GM21390 (cell line): ENCODE measurements around the gene GZMM.

Experiments
- ATAC-seq: cut with Tn5 transposase; IDR thresholded peaks from one replicate; pipeline ENCODE4 v1.9.1; 2021; ENCODE audit not compliant: unreplicated experiment

Gene GZMM

DNA sequence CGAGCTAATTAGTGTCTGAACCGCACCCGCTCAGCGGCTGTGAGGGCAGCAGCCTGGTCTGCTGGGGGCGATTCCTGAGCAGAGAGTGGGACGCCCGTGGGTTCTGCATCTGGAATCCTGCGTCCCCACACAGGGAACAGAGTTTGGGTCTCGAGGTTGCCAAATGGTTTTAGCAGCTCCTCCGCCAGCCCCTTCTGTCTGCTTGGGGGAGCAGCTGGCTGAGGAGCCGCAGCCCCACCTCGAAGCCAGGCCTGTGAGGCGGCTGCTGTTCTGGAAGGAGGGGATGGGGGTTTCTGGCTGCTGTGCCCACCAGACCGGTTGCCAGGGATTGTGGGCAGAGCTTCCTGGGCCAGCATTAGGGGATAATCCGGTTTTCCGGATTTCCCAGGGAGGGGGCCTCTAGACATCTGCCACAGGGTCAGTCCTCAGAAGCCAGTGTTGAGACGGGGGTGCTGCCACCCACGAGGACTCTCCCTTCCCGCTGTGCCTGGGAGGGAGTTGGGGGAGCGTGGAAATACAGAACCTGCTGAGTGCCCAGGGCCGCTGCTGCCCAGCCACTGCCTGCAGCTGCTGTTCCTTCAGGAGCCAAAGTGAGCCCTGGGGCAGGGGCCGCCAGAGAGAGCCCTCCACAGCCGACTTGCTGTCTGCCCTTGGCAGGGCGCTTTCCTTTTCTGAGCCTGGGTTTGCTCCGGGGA is 10.3 kb upstream of the GZMM start:
- ATAC-seq: no peak

DNA sequence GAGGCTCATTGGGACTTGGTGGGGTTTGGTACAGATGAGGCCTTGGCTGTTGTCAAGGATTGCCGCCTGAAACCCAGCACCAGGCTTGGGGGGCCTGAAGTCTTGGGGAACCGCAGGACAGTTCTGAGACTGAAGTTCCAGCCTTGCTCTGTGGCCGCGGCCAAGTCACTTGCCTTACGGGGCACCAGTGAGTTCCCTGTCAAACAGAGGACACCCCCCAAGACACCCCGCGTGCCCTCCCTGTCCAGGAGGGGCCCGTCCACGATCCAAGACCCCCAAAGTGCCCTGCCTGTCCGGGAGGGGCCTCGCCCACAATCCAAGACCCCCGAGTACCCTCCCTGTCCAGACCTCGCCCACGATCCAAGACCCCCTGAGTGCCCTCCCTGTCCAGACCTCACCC is 9.8 kb upstream of the GZMM start:
- no peak for ATAC-seq

DNA sequence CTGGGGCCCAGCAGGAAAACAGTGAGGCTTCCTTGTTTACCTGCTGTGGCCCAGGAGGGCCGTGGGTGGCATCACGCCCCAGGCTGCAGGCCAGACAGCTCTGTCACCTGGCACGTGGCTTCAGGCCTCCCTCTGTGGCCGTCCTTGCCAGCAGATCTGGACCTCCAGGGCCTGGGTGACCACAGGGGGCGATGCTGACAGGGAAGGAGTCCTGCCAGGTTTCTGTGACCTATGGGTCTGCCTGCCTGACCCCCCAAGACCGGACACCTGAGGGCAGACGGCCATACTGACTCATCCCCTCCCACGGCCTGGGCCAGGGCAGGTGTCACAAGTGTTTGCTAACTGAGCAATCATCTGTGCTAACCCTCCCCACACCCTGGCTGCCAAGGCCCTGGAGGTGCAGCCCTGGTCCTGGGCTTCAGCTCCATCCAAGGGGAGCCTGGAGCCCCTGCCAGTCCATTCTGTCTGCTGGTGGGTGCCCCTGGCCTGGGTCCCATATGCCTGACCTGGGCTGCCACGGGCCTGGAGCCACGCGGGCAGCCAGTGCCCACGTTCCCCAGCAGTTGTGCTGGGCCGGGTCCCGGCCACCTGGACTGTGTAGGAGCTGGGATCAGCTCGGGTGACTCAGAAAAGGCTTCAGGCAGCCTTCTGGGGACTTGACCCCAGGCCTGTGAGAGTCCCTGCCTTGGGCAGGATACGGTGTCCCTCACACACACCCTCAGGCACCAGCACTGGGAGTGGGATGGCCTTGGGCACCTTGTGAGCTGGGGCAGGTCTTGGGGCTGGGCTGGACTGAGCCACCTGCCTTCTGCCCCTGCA is 8.6 kb upstream of the GZMM start:
- no peak for ATAC-seq

DNA sequence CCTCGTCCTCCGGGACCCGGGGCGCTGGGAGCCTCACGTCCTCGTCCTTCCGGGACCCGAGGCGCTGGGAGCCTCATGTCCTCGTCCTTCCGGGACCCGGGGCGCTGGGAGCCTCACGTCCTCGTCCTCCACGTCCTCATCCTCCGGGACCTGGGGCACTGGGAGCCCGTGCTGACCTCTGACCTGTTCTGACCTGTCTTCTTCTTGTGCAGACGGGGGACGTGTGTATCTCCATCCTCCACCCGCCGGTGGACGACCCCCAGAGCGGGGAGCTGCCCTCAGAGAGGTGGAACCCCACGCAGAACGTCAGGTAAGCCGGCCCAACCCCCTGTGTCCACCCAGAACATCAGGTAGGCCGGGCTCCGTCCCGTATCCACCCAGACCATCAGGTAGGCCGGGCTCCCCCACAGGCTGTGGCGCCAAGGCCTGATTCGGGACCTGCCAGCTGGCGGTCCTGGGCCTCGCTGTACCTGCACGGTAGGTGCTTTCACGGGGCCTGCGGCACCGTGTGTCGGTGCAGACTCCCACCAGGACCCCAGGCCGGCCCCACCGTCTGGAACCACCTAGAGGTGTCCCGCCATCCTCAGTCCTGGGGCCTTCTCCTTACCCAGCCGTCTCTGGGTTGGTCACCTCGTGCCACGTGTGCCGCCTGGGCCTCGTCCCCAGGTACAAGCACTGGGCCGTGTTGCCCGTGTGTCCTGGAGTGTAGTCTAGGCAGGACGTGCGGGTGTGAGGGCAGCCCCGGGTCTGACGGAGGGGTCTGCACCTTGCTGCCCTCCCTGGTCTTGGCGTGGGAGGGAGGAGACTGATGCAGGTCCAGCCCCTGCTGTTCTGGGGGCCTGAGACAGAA is 7.6 kb upstream of the GZMM start:
- no peak for ATAC-seq

DNA sequence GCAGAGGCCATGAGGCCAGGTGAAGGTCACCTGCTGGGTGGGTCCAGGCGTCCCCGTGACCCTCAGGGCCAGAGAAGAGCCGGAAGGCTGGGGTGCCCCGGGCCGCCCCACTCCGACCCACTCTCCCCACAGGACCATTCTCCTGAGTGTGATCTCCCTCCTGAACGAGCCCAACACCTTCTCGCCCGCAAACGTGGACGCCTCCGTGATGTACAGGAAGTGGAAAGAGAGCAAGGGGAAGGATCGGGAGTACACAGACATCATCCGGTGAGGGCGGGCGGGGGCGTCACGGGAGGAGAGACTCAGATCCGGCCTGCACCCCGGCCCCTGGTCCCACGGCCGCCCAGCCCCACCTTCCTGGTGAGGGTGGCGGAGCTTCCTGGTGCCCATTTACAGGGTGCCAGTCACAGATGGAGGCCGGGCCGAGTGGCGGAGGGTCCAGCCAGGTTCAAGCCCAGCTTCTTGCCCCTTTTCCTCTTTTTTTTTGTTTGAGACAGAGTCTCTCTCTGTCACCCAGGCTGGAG is 6.9 kb upstream of the GZMM start:
- no peak for ATAC-seq

DNA sequence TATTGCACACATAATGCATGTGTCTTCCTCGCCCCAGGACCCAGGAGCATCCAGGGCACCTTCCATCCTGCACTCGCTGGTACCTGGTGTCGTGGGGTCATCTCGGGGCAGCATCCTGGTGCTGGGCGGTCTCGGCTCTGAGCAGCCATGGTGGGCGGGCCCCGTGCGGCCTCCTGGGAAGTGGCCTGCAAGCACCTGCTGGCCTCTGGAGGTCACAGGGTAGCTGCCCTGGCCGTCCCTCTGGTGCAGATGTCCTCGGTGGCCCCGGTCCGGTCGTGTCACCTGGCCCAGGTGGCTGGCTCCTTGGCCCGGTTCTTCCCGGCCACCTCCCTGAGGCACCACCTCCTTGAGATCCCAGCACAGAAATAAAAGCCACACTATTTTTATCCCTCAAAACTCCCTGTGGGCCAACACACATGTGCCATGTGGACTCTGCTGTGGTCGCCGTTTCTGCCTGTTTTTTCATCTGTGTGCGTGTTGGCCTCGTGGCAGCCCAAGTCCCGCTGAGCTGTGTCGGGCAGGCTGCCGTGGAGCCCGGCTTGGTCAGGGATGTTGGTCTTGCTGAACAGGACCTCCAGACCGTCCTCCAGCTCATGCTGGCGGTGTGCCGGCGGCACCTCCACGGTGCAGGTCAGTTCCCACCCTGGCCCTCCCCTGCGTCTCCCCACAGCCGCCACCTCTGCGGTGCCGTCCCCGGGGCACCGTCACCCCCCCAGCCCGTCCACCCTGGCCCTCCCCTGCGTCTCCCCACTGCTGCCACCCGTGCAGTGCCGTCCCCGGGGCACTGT is 5.0 kb upstream of the GZMM start:
- no peak for ATAC-seq

DNA sequence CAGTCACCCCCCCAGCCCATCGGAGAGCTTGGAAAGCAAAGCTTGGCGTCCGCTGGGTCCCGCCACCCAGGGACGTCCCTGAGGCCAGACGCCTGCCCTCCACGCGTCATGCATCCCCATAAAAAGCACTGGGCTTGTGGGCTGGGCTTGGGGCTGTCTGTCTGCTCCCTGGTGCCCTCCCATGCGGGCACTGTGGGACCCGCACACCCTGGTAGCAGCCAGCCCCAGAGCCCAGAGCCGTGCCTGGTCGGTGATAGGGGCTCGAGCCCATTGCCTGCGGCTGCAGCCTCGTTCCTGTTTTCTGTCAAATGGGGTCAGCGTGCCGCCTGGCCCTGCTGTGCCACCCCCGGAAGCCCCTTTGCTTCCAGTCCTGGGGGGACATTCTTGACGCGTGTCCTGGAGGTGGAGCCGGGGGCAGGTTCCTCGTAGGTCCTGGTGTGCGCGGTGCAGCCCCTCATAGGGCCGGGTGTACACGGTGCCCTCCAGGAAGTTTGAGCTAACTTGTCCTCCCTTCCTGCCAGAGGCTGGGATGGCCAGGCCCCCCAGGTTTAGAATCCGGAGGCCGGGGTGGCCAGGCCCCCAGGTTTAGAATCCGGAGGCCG is 4.3 kb upstream of the GZMM start:
- ATAC-seq: no peak

DNA sequence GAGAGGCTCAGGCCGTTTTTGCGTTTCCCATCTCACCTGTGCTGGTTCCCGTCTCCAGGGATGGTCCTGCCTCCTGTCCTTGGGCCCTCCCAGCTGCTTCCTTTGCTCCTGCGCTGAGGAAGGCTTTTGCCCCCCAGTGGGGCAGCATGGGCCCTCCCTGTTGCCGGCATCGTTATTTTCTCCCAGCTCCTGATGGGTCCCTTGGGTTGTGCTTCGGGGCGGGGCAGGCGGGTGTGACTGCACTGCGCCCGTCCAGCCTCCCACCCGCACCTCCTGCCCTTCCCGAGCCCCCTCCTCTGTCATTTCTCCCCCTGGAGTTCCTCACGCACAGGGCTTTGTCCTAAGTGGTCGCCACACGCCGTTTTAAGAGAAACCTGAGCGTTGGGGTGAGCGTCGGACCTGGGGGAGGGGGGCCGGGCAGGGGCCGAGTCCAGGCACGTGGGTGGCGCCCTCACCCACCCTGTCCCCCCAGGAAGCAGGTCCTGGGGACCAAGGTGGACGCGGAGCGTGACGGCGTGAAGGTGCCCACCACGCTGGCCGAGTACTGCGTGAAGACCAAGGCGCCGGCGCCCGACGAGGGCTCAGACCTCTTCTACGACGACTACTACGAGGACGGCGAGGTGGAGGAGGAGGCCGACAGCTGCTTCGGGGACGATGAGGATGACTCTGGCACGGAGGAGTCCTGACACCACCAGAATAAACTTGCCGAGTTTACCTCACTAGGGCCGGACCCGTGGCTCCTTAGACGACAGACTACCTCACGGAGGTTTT is 2.8 kb upstream of the GZMM start:
- ATAC-seq: no peak

DNA sequence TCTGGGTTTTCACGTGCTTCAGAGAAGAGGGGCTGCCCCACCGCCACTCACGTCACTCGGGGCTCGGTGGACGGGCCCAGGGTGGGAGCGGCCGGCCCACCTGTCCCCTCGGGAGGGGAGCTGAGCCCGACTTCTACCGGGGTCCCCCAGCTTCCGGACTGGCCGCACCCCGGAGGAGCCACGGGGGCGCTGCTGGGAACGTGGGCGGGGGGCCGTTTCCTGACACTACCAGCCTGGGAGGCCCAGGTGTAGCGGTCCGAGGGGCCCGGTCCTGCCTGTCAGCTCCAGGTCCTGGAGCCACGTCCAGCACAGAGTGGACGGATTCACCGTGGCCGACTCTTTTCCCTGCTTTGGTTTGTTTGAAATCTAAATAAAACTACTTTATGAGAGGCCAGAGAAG is 2.2 kb upstream of the GZMM start:
- no peak for ATAC-seq

DNA sequence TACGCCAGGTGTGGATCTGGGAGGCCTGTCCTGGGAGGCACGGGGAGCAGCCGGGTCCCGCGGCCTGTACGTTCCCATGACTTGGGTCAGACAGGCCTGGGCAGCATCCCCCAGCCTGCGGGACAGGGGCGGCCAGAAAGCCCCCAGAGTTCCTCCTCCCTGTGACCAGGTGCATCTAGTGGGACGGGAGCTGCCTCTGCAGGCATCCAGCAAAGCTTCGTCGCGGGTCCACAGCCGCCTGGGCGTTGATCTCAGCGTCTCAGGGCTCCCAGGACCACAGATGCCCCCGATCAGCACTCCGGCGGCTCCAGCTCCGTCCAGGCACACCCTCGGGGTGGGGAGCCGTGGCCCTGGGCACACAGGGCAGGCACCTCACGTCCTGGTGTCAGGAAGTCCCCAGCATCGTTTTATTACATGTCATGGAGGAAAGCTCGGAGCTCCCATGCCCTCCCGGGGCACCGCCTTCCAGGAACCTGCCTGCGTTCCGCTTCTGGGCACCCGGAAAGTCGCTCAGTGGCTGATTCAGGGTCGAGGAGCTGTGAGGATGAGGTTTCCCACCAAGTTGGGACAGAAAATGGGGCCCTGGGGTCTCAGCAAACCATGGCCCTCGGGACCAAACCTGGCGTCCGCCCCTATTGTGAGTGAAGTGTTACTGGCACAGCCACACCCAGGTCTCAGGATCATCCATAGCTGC is 1.5 kb upstream of the GZMM start:
- no peak for ATAC-seq

DNA sequence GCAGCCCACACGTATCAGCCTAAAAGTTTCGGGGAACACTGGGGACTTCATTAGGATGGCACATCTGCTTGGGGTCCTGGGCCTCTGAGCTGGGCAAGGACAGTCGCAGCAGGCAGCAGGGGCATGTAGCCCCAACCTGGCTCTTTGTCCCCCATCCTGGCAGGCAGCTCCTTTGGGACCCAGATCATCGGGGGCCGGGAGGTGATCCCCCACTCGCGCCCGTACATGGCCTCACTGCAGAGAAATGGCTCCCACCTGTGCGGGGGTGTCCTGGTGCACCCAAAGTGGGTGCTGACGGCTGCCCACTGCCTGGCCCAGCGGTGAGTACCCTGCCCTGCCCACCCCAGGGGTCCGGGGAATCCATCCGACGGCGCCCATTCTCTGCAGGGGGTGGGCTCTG is 3.3 kb downstream of the GZMM start:
- ATAC-seq: no peak

DNA sequence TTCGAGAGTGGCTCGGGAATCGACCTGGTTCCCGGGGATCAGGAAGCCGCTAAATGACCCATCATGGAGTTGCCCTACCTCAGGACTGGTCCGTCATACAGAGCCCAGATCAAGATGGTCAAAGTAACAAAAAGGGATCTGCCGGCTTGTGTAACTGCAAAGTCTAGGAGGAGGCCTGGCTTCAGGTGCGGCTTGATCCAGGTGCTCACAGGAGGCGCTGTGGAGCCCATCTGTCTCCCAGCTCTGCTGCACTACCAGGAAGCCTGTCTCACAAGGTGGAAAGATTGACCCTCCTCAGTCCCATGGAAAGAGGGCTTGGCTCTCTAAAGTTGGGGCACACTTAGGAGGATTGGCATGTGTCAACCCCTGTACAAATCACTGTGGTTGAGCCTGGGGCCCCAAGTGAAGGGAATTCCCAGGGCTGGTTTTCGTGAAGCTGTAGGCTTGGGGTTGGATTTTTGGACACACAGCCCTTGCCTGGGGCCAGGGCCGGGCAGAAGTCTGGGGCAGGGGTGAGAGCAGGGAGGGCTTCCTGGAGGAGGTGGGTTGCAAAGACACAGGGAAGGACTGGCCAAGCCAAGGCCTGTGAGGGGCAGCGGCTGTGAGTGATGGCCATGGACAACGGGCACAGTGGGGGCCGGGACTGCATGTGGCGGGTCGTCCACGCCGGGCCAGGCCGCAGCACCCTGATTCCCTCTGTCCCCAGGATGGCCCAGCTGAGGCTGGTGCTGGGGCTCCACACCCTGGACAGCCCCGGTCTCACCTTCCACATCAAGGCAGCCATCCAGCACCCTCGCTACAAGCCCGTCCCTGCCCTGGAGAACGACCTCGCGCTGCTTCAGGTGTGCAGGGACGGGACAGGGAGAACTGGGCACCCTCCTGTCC is 4.2 kb downstream of the GZMM start:
- no peak for ATAC-seq

DNA sequence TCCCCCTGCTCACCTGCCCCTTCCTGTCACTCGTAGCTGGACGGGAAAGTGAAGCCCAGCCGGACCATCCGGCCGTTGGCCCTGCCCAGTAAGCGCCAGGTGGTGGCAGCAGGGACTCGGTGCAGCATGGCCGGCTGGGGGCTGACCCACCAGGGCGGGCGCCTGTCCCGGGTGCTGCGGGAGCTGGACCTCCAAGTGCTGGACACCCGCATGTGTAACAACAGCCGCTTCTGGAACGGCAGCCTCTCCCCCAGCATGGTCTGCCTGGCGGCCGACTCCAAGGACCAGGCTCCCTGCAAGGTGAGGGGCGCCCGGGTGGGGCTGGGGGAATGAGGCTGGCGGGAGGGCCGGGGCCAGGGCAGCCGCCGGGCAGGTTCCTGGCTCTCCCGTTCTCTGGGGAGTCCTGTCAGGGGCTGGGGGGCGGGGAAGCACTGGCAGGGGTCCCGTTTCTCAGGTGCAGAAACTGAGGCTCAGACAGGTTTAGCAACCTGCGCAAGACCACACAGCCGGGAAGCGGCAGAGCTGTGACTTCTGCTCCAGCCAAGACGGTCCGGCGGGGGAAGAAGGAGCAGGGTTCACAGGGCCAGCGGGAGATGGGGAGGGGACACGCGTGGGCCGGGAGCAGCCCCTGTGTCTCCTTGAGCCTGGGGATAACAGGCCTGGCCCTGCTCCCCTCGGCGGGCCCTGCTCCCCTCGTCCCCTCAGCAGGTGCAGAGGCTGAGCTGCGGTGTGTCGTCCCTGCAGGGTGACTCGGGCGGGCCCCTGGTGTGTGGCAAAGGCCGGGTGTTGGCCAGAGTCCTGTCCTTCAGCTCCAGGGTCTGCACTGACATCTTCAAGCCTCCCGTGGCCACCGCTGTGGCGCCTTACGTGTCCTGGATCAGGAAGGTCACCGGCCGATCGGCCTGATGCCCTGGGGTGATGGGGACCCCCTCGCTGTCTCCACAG is 5.3 kb downstream of the GZMM start:
- ATAC-seq: no peak

DNA sequence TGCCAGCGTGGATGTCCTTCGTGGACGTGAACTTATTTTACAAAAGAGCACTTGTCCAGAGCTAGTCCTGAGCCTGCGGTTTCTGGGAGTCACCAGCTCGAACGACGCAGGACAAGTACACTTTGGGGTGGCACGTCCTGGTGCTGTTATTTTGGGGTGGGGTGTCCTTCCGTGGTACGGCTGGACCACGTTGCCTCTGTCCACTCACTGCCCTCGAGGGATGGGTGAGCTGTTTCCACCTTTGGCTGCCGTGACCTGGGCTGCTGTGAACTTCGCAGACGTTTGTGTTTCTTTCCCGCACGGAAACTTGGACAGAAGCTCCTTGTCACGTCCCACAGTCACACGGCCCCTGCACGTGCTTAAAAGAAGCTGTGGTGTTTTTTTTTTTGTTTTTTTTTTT is 11.0 kb downstream of the GZMM start:
- no peak for ATAC-seq

DNA sequence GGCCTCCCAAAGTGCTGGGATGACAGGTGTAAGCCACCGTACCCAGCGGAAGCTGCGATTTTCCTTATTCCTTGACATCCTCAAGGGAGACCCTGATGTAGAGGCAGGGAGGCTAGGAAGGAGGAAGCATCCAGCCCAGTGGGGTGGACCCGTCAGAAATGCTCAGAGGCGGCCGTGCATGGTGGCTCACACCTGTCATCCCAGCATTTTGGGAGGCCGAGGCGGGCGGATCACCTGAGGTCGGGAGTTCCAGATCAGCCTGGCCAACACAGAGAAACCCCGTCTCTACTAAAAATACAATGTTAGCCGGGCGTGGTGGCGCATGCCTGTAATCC is 11.6 kb downstream of the GZMM start:
- ATAC-seq: no peak

DNA sequence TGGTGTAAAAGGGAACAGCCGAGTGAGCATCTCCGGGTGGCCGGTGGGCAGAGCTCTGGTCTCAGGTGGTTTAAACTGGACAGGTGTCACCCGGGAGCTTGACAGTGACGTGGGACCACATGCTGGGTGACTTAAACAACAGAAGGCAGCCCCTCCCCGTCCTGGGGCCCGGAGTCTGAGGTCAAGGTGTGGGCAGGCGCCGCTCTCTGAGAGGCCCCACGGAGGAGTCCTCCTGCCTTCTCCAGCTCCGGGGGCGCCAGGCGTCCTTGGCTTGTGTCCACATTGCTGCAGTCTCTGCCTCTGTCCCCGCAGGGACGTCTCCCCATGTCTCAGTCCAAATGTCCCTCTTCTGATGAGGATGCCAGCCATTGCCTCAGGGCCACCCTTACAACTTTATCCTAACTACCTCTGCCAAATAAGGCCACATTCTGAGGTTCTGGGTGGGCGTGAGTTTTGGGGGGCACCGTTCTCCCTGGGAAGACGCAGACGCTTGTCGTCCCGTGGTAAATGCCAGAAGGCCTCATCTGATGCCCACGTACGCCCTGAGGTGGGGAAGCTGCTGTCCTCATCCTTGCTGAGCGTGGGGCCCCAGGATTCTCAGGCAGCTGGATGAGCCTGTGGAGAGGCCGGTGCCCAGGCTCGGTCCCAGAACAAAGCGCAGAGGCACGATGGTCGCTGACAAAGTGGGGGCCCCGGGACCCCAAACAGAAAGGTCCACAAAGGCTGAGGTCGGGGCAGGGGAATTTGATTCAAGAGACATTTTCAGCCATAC is 12.9 kb downstream of the GZMM start:
- no peak for ATAC-seq
